GM19240 (cell line): Measurements from ENCODE around the gene AMOTL2.

Experiments
- DNase-seq: peaks from one replicate; pipeline ENCODE4 v3.0.0; 2011; ENCODE audit warnings: low spot score; ENCODE audit not compliant: insufficient read length

The AMOTL2 gene

GRCh38 chr3:134336587-134336986, 37.7 kb downstream of the AMOTL2 start:
- DNase-seq, result no peak

DNA sequence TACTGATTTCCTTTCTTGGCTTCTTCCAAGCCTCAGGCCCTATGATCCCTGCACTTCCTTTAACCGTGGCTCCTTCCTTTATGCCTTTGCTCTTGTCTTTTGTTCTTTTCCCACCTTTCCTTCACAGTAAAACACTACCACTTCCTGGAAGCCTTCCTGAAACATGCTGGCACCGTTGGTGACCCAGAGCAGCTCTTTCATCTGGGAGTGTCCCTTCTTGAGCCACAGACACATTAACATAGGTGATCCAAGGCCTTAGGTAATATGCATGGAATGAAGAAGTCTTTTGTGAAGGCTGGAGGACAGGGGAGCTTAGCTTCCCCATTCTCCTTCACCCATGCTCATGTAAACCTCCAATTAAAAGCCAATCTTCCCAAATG, 39.4 kb downstream of the AMOTL2 start:
- no peak for DNase-seq

GRCh38 chr3:134334231-134334900, 39.9 kb downstream of the AMOTL2 start:
- DNase-seq, result no peak

GRCh38 chr3:134333522-134334181, 40.6 kb downstream of the AMOTL2 start:
- DNase-seq, result no peak

DNA sequence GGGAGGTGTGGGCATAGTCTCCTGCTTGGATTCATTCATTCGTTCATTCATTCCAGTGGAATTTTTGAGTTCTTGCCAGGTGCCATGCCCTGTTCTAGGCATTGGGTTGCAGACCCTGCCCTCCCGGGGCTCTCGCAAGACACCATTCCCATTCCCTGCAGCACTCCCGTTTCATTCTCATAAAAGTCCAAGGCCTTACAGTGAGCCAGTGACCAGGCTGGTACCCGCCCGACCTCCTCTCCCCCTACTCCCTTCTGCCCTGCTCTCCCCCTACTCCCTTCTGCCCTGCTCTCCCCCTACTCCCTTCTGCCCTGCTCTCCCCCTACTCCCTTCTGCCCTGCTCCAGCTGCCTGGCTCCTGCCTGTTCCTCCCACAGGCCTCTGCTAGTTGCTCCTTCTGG, 41.9 kb downstream of the AMOTL2 start:
- no peak for DNase-seq

GRCh38 chr3:134331811-134332199, 42.4 kb downstream of the AMOTL2 start:
- DNase-seq, result no peak

GRCh38 chr3:134330883-134331810, 43.1 kb downstream of the AMOTL2 start:
- DNase-seq, result no peak

GRCh38 chr3:134328846-134329245, 45.4 kb downstream of the AMOTL2 start:
- DNase-seq, result no peak

DNA sequence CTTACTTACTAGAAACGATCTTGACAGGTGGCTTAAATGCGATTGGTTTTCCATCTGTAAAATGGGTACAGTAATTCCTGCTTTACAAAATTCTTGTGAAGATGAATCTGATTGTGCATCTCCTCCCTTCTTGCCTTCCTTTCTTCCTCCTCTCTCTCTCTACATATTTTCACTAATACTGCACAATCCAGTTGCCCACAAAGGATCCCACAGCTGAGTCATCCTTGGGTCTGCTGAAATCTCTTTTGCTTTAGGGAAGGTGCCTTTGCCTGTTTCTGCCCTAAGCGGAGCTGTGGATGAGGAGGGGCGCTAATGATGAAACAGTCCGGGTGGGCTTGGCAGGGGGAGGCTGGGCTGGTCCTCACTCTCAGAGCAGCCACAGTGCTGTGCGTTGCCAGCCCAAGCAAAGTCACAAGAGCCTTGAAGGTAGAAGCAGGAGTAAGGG, 46.1 kb downstream of the AMOTL2 start:
- no peak for DNase-seq

DNA sequence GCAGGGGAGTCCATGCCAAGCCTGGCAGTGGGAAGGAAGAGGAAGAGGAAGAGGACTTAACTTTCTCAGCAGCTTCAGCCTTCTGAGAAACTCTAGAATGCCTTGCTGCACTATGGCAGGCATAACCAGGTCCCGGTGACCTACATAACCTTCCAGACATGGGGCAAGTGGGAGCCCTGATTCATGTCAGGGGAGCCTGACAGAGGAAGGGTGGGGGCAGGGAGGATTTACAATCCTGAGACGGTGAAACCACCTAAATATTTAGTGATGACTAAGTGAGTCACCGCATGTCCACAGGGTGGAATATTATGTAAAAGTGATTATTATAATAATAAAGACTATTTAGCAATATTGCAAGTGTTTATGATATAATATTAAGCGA, 46.7 kb downstream of the AMOTL2 start:
- DNase-seq, result no peak

- DNase-seq, result no peak
Measured at GRCh38 chr3:134326760-134327593, 47.3 kb downstream of the AMOTL2 start.

DNA sequence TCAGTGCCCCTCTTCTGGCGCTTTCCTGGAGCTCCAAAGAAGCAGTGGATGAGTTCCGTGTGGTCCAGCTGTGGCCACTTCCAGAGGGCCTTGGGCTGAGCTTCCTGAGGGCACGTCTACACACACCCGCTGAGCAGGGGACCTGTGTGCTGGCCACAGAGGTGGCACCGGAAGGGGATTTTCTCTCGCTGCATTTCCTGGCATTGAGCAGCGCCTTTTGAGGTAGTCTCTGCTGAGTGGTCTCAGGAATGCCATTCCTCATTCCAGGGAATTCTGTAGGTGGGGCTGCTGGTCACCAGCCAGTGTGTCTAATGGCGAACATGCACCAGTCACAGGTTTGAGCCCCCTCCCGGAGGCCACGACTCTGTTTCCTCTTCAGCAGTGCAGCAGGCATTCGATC, 48.1 kb downstream of the AMOTL2 start:
- DNase-seq, result no peak

DNA sequence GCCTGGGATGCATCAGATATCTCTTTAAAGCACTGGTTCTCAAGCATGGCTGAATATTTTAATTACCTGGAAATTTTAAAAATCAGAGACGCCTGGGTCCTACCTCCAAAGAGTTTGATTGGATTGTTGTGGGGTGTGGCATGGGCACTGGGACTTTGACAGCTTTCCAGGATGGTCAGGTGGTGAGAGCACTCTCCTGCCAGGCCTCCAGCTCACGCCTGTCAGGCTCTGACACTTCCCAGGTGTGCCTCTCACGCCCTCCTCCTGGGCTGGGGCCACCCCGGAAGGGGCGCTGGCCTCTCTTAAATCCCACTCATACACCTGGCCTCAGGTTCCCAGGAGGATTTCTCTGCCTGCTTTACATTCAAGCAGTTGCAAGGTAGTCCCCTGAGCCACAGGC, 48.5 kb downstream of the AMOTL2 start:
- DNase-seq, result no peak

DNA sequence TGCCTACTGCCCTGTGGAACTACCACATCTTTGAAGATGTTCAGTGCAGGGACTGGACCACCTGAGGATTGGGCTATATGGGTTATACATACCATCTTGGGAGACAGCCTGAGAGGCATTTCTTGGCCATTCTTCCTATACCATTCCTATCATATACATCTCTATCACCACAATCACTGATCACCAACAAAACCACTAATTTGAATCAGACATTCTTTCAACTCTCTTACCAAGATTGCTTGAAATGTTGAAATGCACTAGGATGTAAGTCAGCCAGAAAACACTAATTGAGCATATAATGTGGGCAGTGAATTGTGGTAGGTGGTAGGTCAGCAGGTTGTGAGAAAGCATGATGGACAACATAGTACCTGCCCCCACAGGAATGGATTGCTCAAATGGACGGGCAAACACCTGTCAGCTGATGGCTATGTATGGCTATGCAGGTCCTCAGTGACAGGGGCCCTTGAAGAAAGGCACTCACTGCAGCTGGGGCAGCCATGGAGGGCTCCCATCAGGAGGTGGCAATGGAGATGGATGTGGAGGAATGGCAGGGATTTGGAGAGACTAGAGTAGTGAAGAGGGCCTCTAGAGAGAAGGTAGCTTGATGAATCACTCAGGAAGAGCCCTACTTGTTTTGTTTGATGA, 49.1 kb downstream of the AMOTL2 start:
- DNase-seq, result no peak

DNA sequence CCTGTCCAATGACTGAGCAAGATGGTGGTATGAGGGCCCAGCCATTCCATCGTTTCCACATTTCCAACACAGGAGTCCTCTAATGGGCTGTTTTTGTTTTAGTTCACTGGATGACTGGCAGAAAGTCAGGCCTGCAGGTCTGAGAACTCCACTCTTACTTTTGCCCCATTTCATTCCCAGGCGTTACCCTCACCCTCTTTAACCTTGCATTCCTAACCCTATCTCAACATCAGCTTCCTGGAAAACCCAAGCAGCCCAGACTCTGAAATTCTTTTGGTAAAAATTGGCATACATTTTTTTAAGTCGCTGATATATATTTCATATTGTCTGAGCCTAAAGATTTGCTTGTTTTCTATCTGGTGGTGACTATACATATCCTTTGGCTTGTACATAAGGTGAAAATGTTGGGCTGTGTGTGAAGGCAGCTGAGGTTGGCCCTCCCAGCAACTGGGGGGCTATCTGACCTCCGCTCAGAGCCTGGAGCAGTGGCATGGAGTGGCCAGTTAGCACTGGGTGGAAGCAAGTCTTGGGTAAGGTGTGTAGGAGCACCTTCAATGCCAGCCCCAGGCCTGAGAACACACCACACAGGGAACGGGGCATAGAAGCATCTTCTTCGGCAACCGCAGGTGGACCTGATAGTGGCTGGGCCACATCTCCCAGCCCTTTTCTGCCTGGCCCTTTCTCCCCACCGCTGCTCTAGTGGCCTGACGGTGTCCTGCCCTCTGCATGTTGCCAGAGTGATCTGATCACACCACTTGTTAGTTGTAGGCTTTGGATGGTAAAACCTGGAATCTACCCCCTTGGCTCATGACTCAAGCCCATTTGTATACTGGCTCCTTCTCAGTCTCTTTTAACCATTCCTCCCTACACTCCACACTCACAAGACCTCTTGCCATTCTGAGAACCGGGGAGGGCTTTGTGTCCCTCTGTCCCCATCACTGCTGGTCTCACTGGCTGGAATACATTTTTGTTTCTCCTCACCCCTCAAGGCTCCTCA, 50.0 kb downstream of the AMOTL2 start:
- DNase-seq, result no peak

- no peak for DNase-seq
Measured at GRCh38 chr3:134322286-134322685, 52.0 kb downstream of the AMOTL2 start.

- no peak for DNase-seq
Measured at GRCh38 chr3:134320749-134321148, 53.5 kb downstream of the AMOTL2 start.

DNA sequence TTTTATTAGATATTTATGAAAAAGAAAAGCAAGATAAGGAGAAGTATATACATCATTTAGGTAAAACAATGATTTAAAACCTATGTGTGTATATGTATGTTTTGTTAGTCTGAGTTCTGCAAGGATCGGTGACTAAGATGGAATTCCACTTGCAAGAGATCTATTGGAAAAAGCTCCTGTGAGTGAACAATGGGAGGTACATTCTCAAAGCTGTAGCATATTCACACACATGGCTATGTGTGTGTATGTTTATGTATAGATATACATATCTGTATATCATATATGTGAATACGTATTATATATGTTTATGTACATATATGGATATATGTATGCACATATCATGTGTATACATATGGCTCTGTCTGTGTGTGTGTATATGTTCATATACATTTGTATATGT, 54.3 kb downstream of the AMOTL2 start:
- no peak for DNase-seq

- DNase-seq, result no peak
Measured at GRCh38 chr3:134318166-134318565, 56.1 kb downstream of the AMOTL2 start.
